H9 (cell line): ENCODE measurements around the gene VRK2. TPM values are rescaled to one million over a fixed set of nuclear protein-coding genes. Genes with fewer than 3 reads are reported as not detected.

Source experiments
- DNase-seq: peaks from one replicate; pipeline ENCODE4 v3.0.0-alpha.2; 2017
- H2AFZ ChIP-seq: one replicate; pipeline ENCODE4 v1.6.1; 2013; ENCODE audit warnings: mild to moderate bottlenecking, low read length, control low read depth, moderate library complexity
- H2AK5ac ChIP-seq: 2 replicates; pipeline ENCODE4 v1.6.1; 2013; ENCODE audit warnings: low read length, control low read depth, mixed read lengths; ENCODE audit not compliant: insufficient read length
- H2BK120ac ChIP-seq: one replicate; pipeline ENCODE4 v1.6.1; 2013; ENCODE audit warnings: low read depth, mild to moderate bottlenecking, low read length, control low read depth, inconsistent platforms; ENCODE audit not compliant: poor library complexity, severe bottlenecking
- H2BK12ac ChIP-seq: 2 replicates; pipeline ENCODE4 v1.6.1; 2013; ENCODE audit warnings: low read length, control low read depth, mixed read lengths, low read depth; ENCODE audit not compliant: insufficient read length
- H2BK15ac ChIP-seq: 2 replicates; pipeline ENCODE4 v1.6.1; 2013; ENCODE audit warnings: low read depth, low read length, control low read depth
- H2BK20ac ChIP-seq: one replicate; pipeline ENCODE4 v1.6.1; 2013; ENCODE audit warnings: low read depth, mild to moderate bottlenecking, low read length, control low read depth, inconsistent platforms; ENCODE audit not compliant: poor library complexity, severe bottlenecking
- H2BK5ac ChIP-seq: 2 replicates; pipeline ENCODE4 v1.6.1; 2013; ENCODE audit warnings: low read length, control low read depth, mixed read lengths; ENCODE audit not compliant: insufficient read length
- H3K14ac ChIP-seq: 2 replicates; pipeline ENCODE4 v1.6.1; 2013; ENCODE audit warnings: low read length, control low read depth; ENCODE audit not compliant: insufficient read depth
- H3K18ac ChIP-seq: 2 replicates; pipeline ENCODE4 v1.6.1; 2013; ENCODE audit warnings: low read depth, mild to moderate bottlenecking, mixed read lengths, low read length, control low read depth; ENCODE audit not compliant: insufficient read length
- H3K23ac ChIP-seq: 2 replicates; pipeline ENCODE4 v1.6.1; 2013; ENCODE audit warnings: low read length, control low read depth, mixed read lengths, low read depth; ENCODE audit not compliant: insufficient read length
- H3K23me2 ChIP-seq: 2 replicates; pipeline ENCODE4 v1.6.1; 2013; ENCODE audit warnings: low read depth, mild to moderate bottlenecking, mixed read lengths, low read length, control low read depth; ENCODE audit not compliant: insufficient read length, poor library complexity, severe bottlenecking
- H3K27ac ChIP-seq: 2 replicates; pipeline ENCODE4 v1.5.1; 2013; ENCODE audit warnings: low read length, control low read depth, mixed read lengths, low read depth; ENCODE audit not compliant: insufficient read length
- H3K27me3 ChIP-seq: 2 replicates; pipeline ENCODE4 v1.6.1; 2013; ENCODE audit warnings: low read length, control low read depth, inconsistent platforms; ENCODE audit not compliant: insufficient read depth
- H3K4ac ChIP-seq: 2 replicates; pipeline ENCODE4 v1.6.1; 2013; ENCODE audit warnings: low read depth, mild to moderate bottlenecking, control low read depth, inconsistent platforms, low read length, moderate library complexity
- H3K4me1 ChIP-seq: 2 replicates; pipeline ENCODE4 v1.6.1; 2013; ENCODE audit warnings: low read length, control low read depth, inconsistent platforms; ENCODE audit not compliant: insufficient read depth
- H3K4me2 ChIP-seq: 2 replicates; pipeline ENCODE4 v1.6.1; 2013; ENCODE audit warnings: low read length, control low read depth, mixed read lengths; ENCODE audit not compliant: insufficient read length, insufficient read depth
- H3K56ac ChIP-seq: 2 replicates; pipeline ENCODE4 v1.6.1; 2013; ENCODE audit warnings: low read depth, mild to moderate bottlenecking, mixed read lengths, low read length, control low read depth; ENCODE audit not compliant: insufficient read length
- H3K79me1 ChIP-seq: 2 replicates; pipeline ENCODE4 v1.6.1; 2013; ENCODE audit warnings: low read depth, mild to moderate bottlenecking, moderate library complexity, low read length, control low read depth, inconsistent platforms; ENCODE audit not compliant: insufficient read depth, poor library complexity, severe bottlenecking
- H3K79me2 ChIP-seq: 2 replicates; pipeline ENCODE4 v1.6.1; 2013; ENCODE audit warnings: low read length, control low read depth, inconsistent platforms; ENCODE audit not compliant: insufficient read depth
- H3K9ac ChIP-seq: 2 replicates; pipeline ENCODE4 v1.6.1; 2013; ENCODE audit warnings: low read length, control low read depth, mixed read lengths; ENCODE audit not compliant: insufficient read length; ENCODE audit errors: extremely low read depth
- H3K9me3 ChIP-seq: one replicate; pipeline ENCODE4 v1.6.1; 2013; ENCODE audit warnings: low read depth, low read length, inconsistent platforms; ENCODE audit not compliant: control insufficient read depth
- H3T11ph ChIP-seq: one replicate; pipeline ENCODE4 v1.6.1; 2013; ENCODE audit warnings: mild to moderate bottlenecking, low read length, control low read depth, inconsistent platforms
- H4K20me1 ChIP-seq: one replicate; pipeline ENCODE4 v1.6.1; 2013; ENCODE audit not compliant: control insufficient read depth, insufficient read length, insufficient read depth
- H4K5ac ChIP-seq: 2 replicates; pipeline ENCODE4 v1.6.1; 2013; ENCODE audit warnings: low read depth, mild to moderate bottlenecking, mixed read lengths, low read length, control low read depth; ENCODE audit not compliant: insufficient read length
- H4K8ac ChIP-seq: replicated peaks from 2 replicates; pipeline ENCODE4 v1.6.1; 2013; ENCODE audit warnings: low read length, control low read depth, mixed read lengths, low read depth; ENCODE audit not compliant: insufficient read length
- H4K91ac ChIP-seq: 2 replicates; pipeline ENCODE4 v1.6.1; 2013; ENCODE audit warnings: low read depth, mild to moderate bottlenecking, moderate library complexity, mixed read lengths, low read length, control low read depth; ENCODE audit not compliant: insufficient read length
- H3K27ac Mint-ChIP-seq, 3 experiments: 2 replicates in 2 of 3; 3 replicates in 1 of 3; pipeline ENCODE4 v1.8.0; 2020 to 2021; ENCODE audit warnings: mixed read lengths in 3 of 3, mild to moderate bottlenecking in 1 of 3, moderate library complexity in 1 of 3
- H3K27me3 Mint-ChIP-seq: 2 replicates; pipeline ENCODE4 v1.8.0; 2021; ENCODE audit warnings: low read depth, mild to moderate bottlenecking, moderate library complexity, mixed read lengths
- H3K36me3 Mint-ChIP-seq, 3 experiments: 2 replicates in 2 of 3; 3 replicates in 1 of 3; pipeline ENCODE4 v1.8.0; 2020 to 2021; ENCODE audit warnings: low read depth in 3 of 3, mixed read lengths in 3 of 3; ENCODE audit not compliant: insufficient read depth in 1 of 3
- H3K4me1 Mint-ChIP-seq, 2 experiments: 2 replicates each; pipeline ENCODE4 v1.8.0; 2020; ENCODE audit warnings: mixed read lengths in 2 of 2
- H3K4me3 Mint-ChIP-seq, 2 experiments: 2 replicates in 1 of 2; 3 replicates in 1 of 2; pipeline ENCODE4 v1.8.0; 2020 to 2021; ENCODE audit warnings: mild to moderate bottlenecking in 2 of 2, mixed read lengths in 2 of 2, moderate library complexity in 1 of 2
- H3K9me3 Mint-ChIP-seq, 2 experiments: 2 replicates in 1 of 2; 3 replicates in 1 of 2; pipeline ENCODE4 v1.8.0; 2020; ENCODE audit warnings: mild to moderate bottlenecking in 2 of 2, mixed read lengths in 2 of 2, moderate library complexity in 1 of 2
- CTCF ChIP-seq: fragments of 200-600 bp; sonication (generic); conservative IDR thresholded peaks from 3 replicates; pipeline ENCODE4 v1.8.0; 2021; ENCODE audit warnings: antibody characterized with exemption, mild to moderate bottlenecking
- WGBS: extraction: QIAGEN DNeasy Blood & Tissue Kit; methylation state at CpG from one replicate; pipeline ENCODE4 v1.1.7; 2013; ENCODE audit warnings: missing lambda C conversion rate, low lambda C conversion rate, mixed read lengths; ENCODE audit not compliant: insufficient read length; ENCODE audit errors: extremely low coverage; 5-methylcytosine and 5-hydroxymethylcytosine counted together
- total RNA-seq: library from RNA; stranded (reverse); gene quantifications from 2 replicates; pipeline ENCODE4 v1.2.1, GENCODE V29; 2021

The VRK2 gene
- total RNA-seq, 1 experiment from 2014 or later, result 23.8 TPM

- Histone ChIP-seq H2AK5ac (no peak overlapping the region), H3K79me2 (no peaks in the 10 kb centered on the region), H4K5ac (no peak overlapping the region), H2BK15ac (no peak overlapping the region), H3K9me3 (no peaks in the 10 kb centered on the region), H3K56ac (no peak overlapping the region), H3K9ac (no peak overlapping the region), H2BK5ac (no peak overlapping the region), H2AFZ (no peak overlapping the region), H2BK120ac (no peak overlapping the region), H3K18ac (no peak overlapping the region), H3K23me2 (no peaks in the 10 kb centered on the region), H3K23ac (no peak overlapping the region), H2BK20ac (no peak overlapping the region), H3K4ac (no peak overlapping the region), H3K4me1 (no peaks in the 10 kb centered on the region), H3K14ac (no peak overlapping the region), H3K79me1 (no peaks in the 10 kb centered on the region), H4K91ac (no peak overlapping the region), H3K27ac (no peak overlapping the region), H2BK12ac (no peak overlapping the region), H3K27me3 (no peaks in the 10 kb centered on the region), H3T11ph (no peak overlapping the region), H3K4me2 (no peak overlapping the region), H4K20me1 (no peaks in the 10 kb centered on the region), H4K8ac (no peak overlapping the region)
- peaks cover 2 to 4% of the 10 kb centered on the region in 2 experiments; a peak in 3 of 4 replicates for H3K4me1 Mint-ChIP-seq
- TF ChIP-seq CTCF, result no peak
- no peaks in the 10 kb centered on the region; a peak in 1 of 5 replicates for H3K9me3 Mint-ChIP-seq
- H3K36me3 Mint-ChIP-seq, result peaks cover 4 to 22% (median 8%) of the 10 kb centered on the region in 3 experiments; a peak in 4 of 7 replicates
- WGBS, result no CpG with 5 or more reads among the region's 2 CpGs
- no peaks in the 10 kb centered on the region for H3K27me3 Mint-ChIP-seq
- no peak overlapping the region for H3K27ac Mint-ChIP-seq
- H3K4me3 Mint-ChIP-seq, result no peak overlapping the region
- no peak for DNase-seq
These were observed 24.2 kb downstream of the VRK2 start for GRCh38 chr2:58070765-58071164.
